GM23338 (cell line): ENCODE data around the gene SDR42E1. TPM values are rescaled to one million over a fixed set of nuclear protein-coding genes. Genes with fewer than 3 reads are reported as not detected.

Experiments used
- ATAC-seq: fragments of 200-7000 bp; cut with Tn5 transposase; 3 replicates; pipeline ENCODE4 v1.9.1; 2020
- DNase-seq: peaks from one replicate; pipeline ENCODE4 v3.0.0-alpha.2; 2015; ENCODE audit warnings: low spot score
- H2AFZ ChIP-seq: fragments of 200-600 bp; sonication (generic); 2 replicates; pipeline ENCODE4 v1.8.0; 2016; ENCODE audit warnings: antibody characterized with exemption, mild to moderate bottlenecking, moderate library complexity
- H3F3A ChIP-seq: fragments of 200-600 bp; sonication (generic); replicated peaks from 2 replicates; pipeline ENCODE4 v1.8.0; 2017; ENCODE audit warnings: antibody characterized with exemption, mixed run types, low read depth
- H3K27ac ChIP-seq: fragments of 200-600 bp; sonication (generic); 2 replicates; pipeline ENCODE4 v1.6.1; 2016; ENCODE audit warnings: low read depth
- H3K27me3 ChIP-seq: fragments of 200-600 bp; sonication (generic); 2 replicates; pipeline ENCODE4 v1.8.0; 2016; ENCODE audit warnings: mild to moderate bottlenecking, mixed run types, moderate library complexity; ENCODE audit not compliant: insufficient read depth
- H3K36me3 ChIP-seq: fragments of 200-600 bp; sonication (generic); 2 replicates; pipeline ENCODE4 v1.8.0; 2016; ENCODE audit warnings: mild to moderate bottlenecking; ENCODE audit not compliant: insufficient read depth
- H3K4me1 ChIP-seq: fragments of 200-600 bp; sonication (generic); 2 replicates; pipeline ENCODE4 v1.8.0; 2016; ENCODE audit warnings: mild to moderate bottlenecking, moderate library complexity; ENCODE audit not compliant: insufficient read depth
- H3K4me2 ChIP-seq: fragments of 200-600 bp; sonication (generic); 2 replicates; pipeline ENCODE4 v1.7.1; 2017; ENCODE audit warnings: mixed run types
- H3K4me3 ChIP-seq: fragments of 200-600 bp; sonication (generic); 2 replicates; pipeline ENCODE4 v1.6.1; 2016; ENCODE audit warnings: mixed run types
- H3K79me2 ChIP-seq: fragments of 200-600 bp; sonication (generic); replicated peaks from 2 replicates; pipeline ENCODE4 v1.8.0; 2017; ENCODE audit warnings: mild to moderate bottlenecking; ENCODE audit not compliant: insufficient read depth
- H3K9me2 ChIP-seq: fragments of 200-600 bp; sonication (generic); 2 replicates; pipeline ENCODE4 v1.8.0; 2017; ENCODE audit not compliant: insufficient read depth
- H4K20me1 ChIP-seq: fragments of 200-600 bp; sonication (generic); replicated peaks from 2 replicates; pipeline ENCODE4 v1.8.0; 2017; ENCODE audit warnings: mild to moderate bottlenecking; ENCODE audit not compliant: insufficient read depth
- H3K27ac Mint-ChIP-seq: 2 replicates; pipeline ENCODE4 v1.8.0; 2020; ENCODE audit warnings: inconsistent platforms, mild to moderate bottlenecking, moderate library complexity, mixed read lengths
- H3K27me3 Mint-ChIP-seq: 3 replicates; pipeline ENCODE4 v1.8.0; 2022; ENCODE audit warnings: low read depth, mild to moderate bottlenecking, moderate library complexity, mixed read lengths, inconsistent platforms; ENCODE audit not compliant: insufficient read depth, poor library complexity
- H3K36me3 Mint-ChIP-seq: 3 replicates; pipeline ENCODE4 v1.8.0; 2021; ENCODE audit warnings: low read depth, mild to moderate bottlenecking, inconsistent platforms, moderate library complexity, mixed read lengths
- H3K4me1 Mint-ChIP-seq: 3 replicates; pipeline ENCODE4 v1.8.0; 2020; ENCODE audit warnings: mild to moderate bottlenecking, inconsistent platforms, mixed read lengths
- H3K4me3 Mint-ChIP-seq: 3 replicates; pipeline ENCODE4 v1.8.0; 2021; ENCODE audit warnings: moderate library complexity, mild to moderate bottlenecking, inconsistent platforms, mixed read lengths
- H3K9me3 Mint-ChIP-seq: 3 replicates; pipeline ENCODE4 v1.8.0; 2020; ENCODE audit warnings: moderate library complexity, mild to moderate bottlenecking, inconsistent platforms, mixed read lengths
- CREB1 ChIP-seq: fragments of 250-450 bp; sonication (Bioruptor Pico); IDR thresholded peaks from 2 replicates; pipeline ENCODE4 v1.5.0; 2020; ENCODE audit warnings: low read depth, mild to moderate bottlenecking, moderate library complexity
- EZH2phosphoT487 ChIP-seq: fragments of 200-600 bp; sonication (generic); IDR thresholded peaks from one replicate; pipeline ENCODE4 v1.8.1; 2018; ENCODE audit warnings: antibody characterized with exemption; ENCODE audit not compliant: unreplicated experiment
- JUNB ChIP-seq: IDR thresholded peaks from one replicate; pipeline ENCODE4 v1.6.1; 2016; ENCODE audit warnings: antibody characterized with exemption; ENCODE audit not compliant: unreplicated experiment
- NANOG ChIP-seq: IDR thresholded peaks from 2 replicates; pipeline ENCODE4 v1.6.1; 2016; ENCODE audit warnings: antibody characterized with exemption, borderline replicate concordance
- POLR2AphosphoS5 ChIP-seq: IDR thresholded peaks from 2 replicates; pipeline ENCODE4 v1.6.1; 2016; ENCODE audit warnings: antibody characterized with exemption, low read depth
- REST ChIP-seq: IDR thresholded peaks from one replicate; pipeline ENCODE4 v1.6.1; 2018; ENCODE audit warnings: antibody characterized with exemption; ENCODE audit not compliant: unreplicated experiment
- ZNF331 ChIP-seq: fragments of 250-450 bp; sonication (Bioruptor Pico); IDR thresholded peaks from 2 replicates; pipeline ENCODE4 v1.5.0; 2020; ENCODE audit warnings: low read depth, mild to moderate bottlenecking, moderate library complexity
- ZNF462 ChIP-seq: fragments of 250-450 bp; sonication (Bioruptor Pico); IDR thresholded peaks from 2 replicates; pipeline ENCODE4 v1.5.0; 2020; ENCODE audit warnings: mild to moderate bottlenecking, moderate library complexity
- polyA plus RNA-seq: library from polyadenylated mRNA; unstranded; fragments of >200 nt; fragmentation: Nextera tagmentation; extraction: Ambion mirVana; gene quantifications from 2 replicates; pipeline ENCODE4 v1.2.1, GENCODE V29; 2016
- total RNA-seq: library from RNA; depleted of rRNA; stranded (reverse); fragments of >200 nt; shearing (Covaris generic); gene quantifications from 2 replicates; pipeline ENCODE4 v1.2.3, GENCODE V29; 2014
- TF ChIP-seq, protein P1 (sequence below), 2 experiments: fragments of 200-600 bp in 1 of 2; sonication (generic) in 1 of 2; conservative IDR thresholded peaks; 2 replicates each; pipeline versions ENCODE4 v1.5.1 to v1.6.1; 2016 to 2017; ENCODE audit warnings: antibody characterized with exemption in 2 of 2, low read depth in 2 of 2, mild to moderate bottlenecking in 2 of 2, moderate library complexity in 1 of 2
- TF ChIP-seq, protein P2 (sequence below): IDR thresholded peaks from 2 replicates; pipeline ENCODE4 v1.6.1; 2016; ENCODE audit warnings: antibody characterized with exemption

The SDR42E1 gene
- total and polyA plus RNA-seq, 2 experiments from 2014 or later = 0.03 TPM; not detected in 1

- no peaks in the 10 kb centered on the region for H3K36me3 Mint-ChIP-seq
- no peak overlapping the region for H3K27ac Mint-ChIP-seq
- H2AFZ ChIP-seq = no peak overlapping the region
- no peaks in the 10 kb centered on the region for H3K27me3 ChIP-seq
- no peaks in the 10 kb centered on the region for H3K9me3 Mint-ChIP-seq
- TF ChIP-seq POLR2AphosphoS5 (no peak), ZNF331 (CRISPR knock-in tag) (no peak), JUNB (no peak), ZNF462 (CRISPR knock-in tag) (no peak), EZH2phosphoT487 (no peak), NANOG (no peak), CREB1 (CRISPR knock-in tag) (no peak), REST (no peak)
- TF ChIP-seq, protein P1, sequence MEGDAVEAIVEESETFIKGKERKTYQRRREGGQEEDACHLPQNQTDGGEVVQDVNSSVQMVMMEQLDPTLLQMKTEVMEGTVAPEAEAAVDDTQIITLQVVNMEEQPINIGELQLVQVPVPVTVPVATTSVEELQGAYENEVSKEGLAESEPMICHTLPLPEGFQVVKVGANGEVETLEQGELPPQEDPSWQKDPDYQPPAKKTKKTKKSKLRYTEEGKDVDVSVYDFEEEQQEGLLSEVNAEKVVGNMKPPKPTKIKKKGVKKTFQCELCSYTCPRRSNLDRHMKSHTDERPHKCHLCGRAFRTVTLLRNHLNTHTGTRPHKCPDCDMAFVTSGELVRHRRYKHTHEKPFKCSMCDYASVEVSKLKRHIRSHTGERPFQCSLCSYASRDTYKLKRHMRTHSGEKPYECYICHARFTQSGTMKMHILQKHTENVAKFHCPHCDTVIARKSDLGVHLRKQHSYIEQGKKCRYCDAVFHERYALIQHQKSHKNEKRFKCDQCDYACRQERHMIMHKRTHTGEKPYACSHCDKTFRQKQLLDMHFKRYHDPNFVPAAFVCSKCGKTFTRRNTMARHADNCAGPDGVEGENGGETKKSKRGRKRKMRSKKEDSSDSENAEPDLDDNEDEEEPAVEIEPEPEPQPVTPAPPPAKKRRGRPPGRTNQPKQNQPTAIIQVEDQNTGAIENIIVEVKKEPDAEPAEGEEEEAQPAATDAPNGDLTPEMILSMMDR (conservative IDR thresholded peaks at IDR 0.05; ENCODE audit: low read depth in 2 of 2) = no peak
- TF ChIP-seq, protein P2, sequence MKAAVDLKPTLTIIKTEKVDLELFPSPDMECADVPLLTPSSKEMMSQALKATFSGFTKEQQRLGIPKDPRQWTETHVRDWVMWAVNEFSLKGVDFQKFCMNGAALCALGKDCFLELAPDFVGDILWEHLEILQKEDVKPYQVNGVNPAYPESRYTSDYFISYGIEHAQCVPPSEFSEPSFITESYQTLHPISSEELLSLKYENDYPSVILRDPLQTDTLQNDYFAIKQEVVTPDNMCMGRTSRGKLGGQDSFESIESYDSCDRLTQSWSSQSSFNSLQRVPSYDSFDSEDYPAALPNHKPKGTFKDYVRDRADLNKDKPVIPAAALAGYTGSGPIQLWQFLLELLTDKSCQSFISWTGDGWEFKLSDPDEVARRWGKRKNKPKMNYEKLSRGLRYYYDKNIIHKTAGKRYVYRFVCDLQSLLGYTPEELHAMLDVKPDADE = no peak
- ATAC-seq (no peak), DNase-seq (no peak)
- H3K4me1 Mint-ChIP-seq = peaks cover 2% of the 10 kb centered on the region; the same call in 1 of the 3 replicates
- no peaks in the 10 kb centered on the region for H3K36me3 ChIP-seq
- no peak overlapping the region for H3K4me3 ChIP-seq
- H3F3A ChIP-seq = no peaks in the 10 kb centered on the region
- H3K4me2 ChIP-seq = no peak overlapping the region
- H3K27me3 Mint-ChIP-seq = peaks cover 2% of the 10 kb centered on the region
- peaks cover 11% of the 10 kb centered on the region; the same call in 1 of the 2 replicates for H3K9me2 ChIP-seq
- no peaks in the 10 kb centered on the region for H3K4me1 ChIP-seq
- no peaks in the 10 kb centered on the region for H4K20me1 ChIP-seq
- no peak overlapping the region for H3K27ac ChIP-seq
- H3K4me3 Mint-ChIP-seq = no peak overlapping the region
- H3K79me2 ChIP-seq = no peaks in the 10 kb centered on the region
These were observed 30.3 kb upstream of the SDR42E1 start for GRCh38 chr16:82041542-82041941.
